ENCODE data around the gene KRTAP10-2. TPM values are rescaled to one million over a fixed set of nuclear protein-coding genes. Genes with fewer than 3 reads are reported as not detected.

KRTAP10-2 gene
- total RNA-seq, 1 experiment from 2014 or later = not detected

DNA sequence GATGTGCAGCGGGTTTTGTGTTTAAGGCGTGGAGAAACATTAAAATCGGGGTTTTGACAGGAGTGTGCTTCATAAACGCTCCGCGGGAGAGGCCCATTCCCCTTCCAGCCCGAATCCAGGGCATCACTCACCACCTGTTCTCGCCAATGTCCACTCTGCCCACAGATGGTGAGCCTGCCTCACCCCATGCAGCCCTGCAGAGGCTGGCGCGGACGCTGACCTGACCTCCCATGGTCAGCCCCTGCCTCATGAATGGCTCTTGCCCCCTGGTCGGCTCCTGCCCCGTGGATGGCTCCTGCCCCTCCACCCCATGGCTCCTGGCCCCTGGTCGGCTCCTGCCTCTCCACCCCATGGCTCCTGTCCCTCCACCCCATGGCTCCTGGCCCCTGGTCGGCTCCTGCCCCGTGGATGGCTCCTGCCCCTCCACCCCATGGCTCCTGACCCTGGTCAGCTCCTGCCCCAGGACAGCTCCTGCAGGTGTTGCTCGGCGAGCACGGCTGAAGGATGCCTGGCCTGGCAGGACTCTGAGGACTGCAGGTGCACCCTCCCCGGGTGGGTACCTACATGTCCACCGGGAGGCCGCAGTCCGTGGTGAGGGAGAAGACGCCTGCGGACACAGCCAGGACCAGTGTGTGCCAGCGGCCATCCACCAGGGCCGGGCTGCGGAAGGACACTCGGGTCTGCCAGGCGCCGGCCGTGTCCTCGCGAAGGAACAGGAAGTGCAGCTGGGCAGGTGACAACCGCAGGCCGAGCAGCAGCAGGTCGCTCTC is 18.0 kb downstream of the KRTAP10-2 start:
- intact Hi-C loops (cut with micrococcal nuclease) = no loop called here
- DNase-seq (ENCODE audit: unreplicated experiment) = no peak
- H3K27me3 Mint-ChIP-seq (ENCODE audit: insufficient read depth, unreplicated experiment) = peaks cover 23% of the 10 kb centered on the region
- H3K36me3 Mint-ChIP-seq (ENCODE audit: insufficient read depth, unreplicated experiment) = no peaks in the 10 kb centered on the region
- H3K27ac Mint-ChIP-seq (ENCODE audit: low read depth, unreplicated experiment) = no peak overlapping the region
- no peak overlapping the region for H3K4me3 Mint-ChIP-seq (ENCODE audit: unreplicated experiment)
- ChIA-PET POLR2A (no interaction called here), CTCF (no interaction called here)
- peaks cover 6% of the 10 kb centered on the region for H3K4me1 Mint-ChIP-seq (ENCODE audit: insufficient read depth, unreplicated experiment)
- TF ChIP-seq CTCF (IDR thresholded peaks at IDR 0.05; ENCODE audit: unreplicated experiment) = no peak
- peaks cover 9% of the 10 kb centered on the region for H3K9me3 Mint-ChIP-seq (ENCODE audit: unreplicated experiment)
- BruUV-seq (replicated peaks) = no TSS peak

DNA sequence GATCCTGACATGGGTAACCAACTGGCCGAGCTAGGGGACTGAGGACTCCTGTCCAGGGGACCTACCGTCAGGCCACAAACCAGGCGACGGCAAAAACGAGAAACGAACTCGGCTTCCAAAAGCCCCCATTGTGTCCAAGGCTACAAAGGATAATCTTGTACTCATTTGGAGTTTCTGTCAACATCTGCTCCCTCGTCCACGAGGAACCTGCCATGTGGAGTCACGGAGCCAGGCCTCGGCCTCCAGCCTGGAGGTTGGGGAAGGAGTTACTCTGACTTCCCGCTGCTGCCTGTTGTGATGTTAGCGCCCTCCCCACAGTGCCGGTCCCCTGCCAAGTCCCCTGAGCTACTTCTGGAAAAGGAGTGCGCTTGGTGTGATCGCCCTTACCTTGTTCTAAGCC is 18.6 kb downstream of the KRTAP10-2 start:
- no peak for TF ChIP-seq CTCF (IDR thresholded peaks at IDR 0.05; ENCODE audit: unreplicated experiment)
- Mint-ChIP-seq H3K27ac (ENCODE audit: low read depth, unreplicated experiment) (no peak overlapping the region), H3K36me3 (ENCODE audit: insufficient read depth, unreplicated experiment) (no peaks in the 10 kb centered on the region), H3K9me3 (ENCODE audit: unreplicated experiment) (peaks cover 9% of the 10 kb centered on the region), H3K27me3 (ENCODE audit: insufficient read depth, unreplicated experiment) (peaks cover 23% of the 10 kb centered on the region), H3K4me3 (ENCODE audit: unreplicated experiment) (no peak overlapping the region), H3K4me1 (ENCODE audit: insufficient read depth, unreplicated experiment) (peaks cover 6% of the 10 kb centered on the region)
- no TSS peak for BruUV-seq (replicated peaks)
- intact Hi-C loops (cut with micrococcal nuclease) = no loop called here
- POLR2A ChIA-PET = no interaction called here
- CTCF ChIA-PET = interaction anchor here (0.6 to 0.9 kb wide), 3 partner anchors 23 to 194 kb away, joined by 3 read pairs; no protein-coding TSS in a partner anchor
- DNase-seq (ENCODE audit: unreplicated experiment) = no peak

- Mint-ChIP-seq H3K27me3 (ENCODE audit: insufficient read depth, unreplicated experiment) (peaks cover 23% of the 10 kb centered on the region), H3K27ac (ENCODE audit: low read depth, unreplicated experiment) (no peak overlapping the region), H3K4me1 (ENCODE audit: insufficient read depth, unreplicated experiment) (peaks cover 6% of the 10 kb centered on the region), H3K4me3 (ENCODE audit: unreplicated experiment) (no peak overlapping the region), H3K36me3 (ENCODE audit: insufficient read depth, unreplicated experiment) (no peaks in the 10 kb centered on the region), H3K9me3 (ENCODE audit: unreplicated experiment) (peaks cover 9% of the 10 kb centered on the region)
- no peak for TF ChIP-seq CTCF (IDR thresholded peaks at IDR 0.05; ENCODE audit: unreplicated experiment)
- BruUV-seq (replicated peaks) = no TSS peak
- intact Hi-C loops (cut with micrococcal nuclease) = no loop called here
- CTCF ChIA-PET = interaction anchor here (0.6 to 0.9 kb wide), 3 partner anchors 22 to 195 kb away, joined by 3 read pairs; no protein-coding TSS in a partner anchor
- POLR2A ChIA-PET = interaction anchor here (0.7 kb wide), 1 partner anchor 687 kb away, joined by 3 read pairs; no protein-coding TSS in a partner anchor
- DNase-seq (ENCODE audit: unreplicated experiment) = no peak
Measured at GRCh38 chr21:44531606-44532564, 19.4 kb downstream of the KRTAP10-2 start.
